Kidney (tissue), 14 donors: ENCODE results near the gene LMAN1L. TPM values are rescaled to one million over a fixed set of nuclear protein-coding genes. Genes with fewer than 3 reads are reported as not detected.

ENCODE experiments used
- DNase-seq, 5 donors: peaks; one replicate each; pipeline ENCODE4 v3.0.0-alpha.2; 2013 to 2020
- FAIRE-seq: peaks from 2 replicates; lab custom pipeline; 2012; peaks lifted over from hg19 to GRCh38; lab: Jason Lieb, UNC
- H3K27ac ChIP-seq, 2 donors: one replicate each; pipeline ENCODE4 v1.7.0; 2013; ENCODE audit warnings: low read depth in 2 of 2, low read length in 2 of 2, inconsistent platforms in 1 of 2
- H3K27me3 ChIP-seq: one replicate; pipeline ENCODE4 v1.7.1; 2013; ENCODE audit warnings: low read length, inconsistent platforms; ENCODE audit not compliant: control insufficient read depth, insufficient read depth
- H3K36me3 ChIP-seq, 3 donors: one replicate each; pipeline versions ENCODE4 v1.7.0 to v1.7.1; 2013; ENCODE audit warnings: low read length in 3 of 3, control low read depth in 1 of 3, inconsistent platforms in 1 of 3; ENCODE audit not compliant: insufficient read depth in 3 of 3, control insufficient read depth in 2 of 3
- H3K4me1 ChIP-seq, 3 donors: one replicate each; pipeline versions ENCODE4 v1.7.0 to v1.7.1; 2013; ENCODE audit warnings: low read length in 3 of 3, inconsistent platforms in 1 of 3, low read depth in 1 of 3; ENCODE audit not compliant: control insufficient read depth in 2 of 3, insufficient read depth in 2 of 3
- H3K4me3 ChIP-seq, 3 donors: one replicate each; pipeline versions ENCODE4 v1.7.0 to v1.8.1; 2013; ENCODE audit warnings: low read length in 3 of 3, control low read depth in 1 of 3, inconsistent platforms in 1 of 3
- H3K9ac ChIP-seq, 3 donors: one replicate each; pipeline versions ENCODE4 v1.7.0 to v1.7.1; 2013; ENCODE audit warnings: low read length in 3 of 3, control low read depth in 1 of 3, inconsistent platforms in 1 of 3
- H3K9me3 ChIP-seq, 3 donors: one replicate each; pipeline versions ENCODE4 v1.7.0 to v1.7.1; 2013; ENCODE audit warnings: low read length in 3 of 3, control low read depth in 1 of 3, inconsistent platforms in 1 of 3; ENCODE audit not compliant: control insufficient read depth in 2 of 3, insufficient read depth in 1 of 3
- CTCF ChIP-seq: IDR thresholded peaks from 3 replicates; pipeline ENCODE4 v1.5.1; 2012; ENCODE audit warnings: mild to moderate bottlenecking, moderate library complexity, borderline replicate concordance; ENCODE audit not compliant: insufficient read depth; ENCODE audit errors: extremely low read depth
- intact Hi-C: fragments of 100-400 bp; cut with DNase I; formaldehyde crosslinking; loops from one replicate; pipeline ENCODE4 v1.11.1; 2022
- polyA plus RNA-seq: library from polyadenylated mRNA; stranded (reverse); fragments of 350-450 nt; fragmentation: Illumina TruSeq; extraction: RNeasy Lipid Tissue Mini Kit (QIAGEN cat#74804); gene quantifications from one replicate; pipeline ENCODE4 v1.2.3, GENCODE V29; 2014; ENCODE audit warnings: low read depth, low replicate concordance; ENCODE audit not compliant: insufficient read depth
- total RNA-seq: library from RNA; stranded (reverse); fragmentation: NEBNext Ultra II Directional; extraction: Animal tissue kit (Norgen Biotek cat#: 25700); gene quantifications from one replicate; pipeline ENCODE4 v1.2.1, GENCODE V29; 2021
- donor health status: control.
- donor health status: control.
- donor health status: control.
- donor health status: control.
- donor health status: control.
- donor health status: DM: yes; HTN: yes; CAD: no.
- donor health status: Normal renal cell carcinoma (clear cell type).

Gene LMAN1L
- total and polyA plus RNA-seq, 2 donors from 2014 or later = not detected

DNA sequence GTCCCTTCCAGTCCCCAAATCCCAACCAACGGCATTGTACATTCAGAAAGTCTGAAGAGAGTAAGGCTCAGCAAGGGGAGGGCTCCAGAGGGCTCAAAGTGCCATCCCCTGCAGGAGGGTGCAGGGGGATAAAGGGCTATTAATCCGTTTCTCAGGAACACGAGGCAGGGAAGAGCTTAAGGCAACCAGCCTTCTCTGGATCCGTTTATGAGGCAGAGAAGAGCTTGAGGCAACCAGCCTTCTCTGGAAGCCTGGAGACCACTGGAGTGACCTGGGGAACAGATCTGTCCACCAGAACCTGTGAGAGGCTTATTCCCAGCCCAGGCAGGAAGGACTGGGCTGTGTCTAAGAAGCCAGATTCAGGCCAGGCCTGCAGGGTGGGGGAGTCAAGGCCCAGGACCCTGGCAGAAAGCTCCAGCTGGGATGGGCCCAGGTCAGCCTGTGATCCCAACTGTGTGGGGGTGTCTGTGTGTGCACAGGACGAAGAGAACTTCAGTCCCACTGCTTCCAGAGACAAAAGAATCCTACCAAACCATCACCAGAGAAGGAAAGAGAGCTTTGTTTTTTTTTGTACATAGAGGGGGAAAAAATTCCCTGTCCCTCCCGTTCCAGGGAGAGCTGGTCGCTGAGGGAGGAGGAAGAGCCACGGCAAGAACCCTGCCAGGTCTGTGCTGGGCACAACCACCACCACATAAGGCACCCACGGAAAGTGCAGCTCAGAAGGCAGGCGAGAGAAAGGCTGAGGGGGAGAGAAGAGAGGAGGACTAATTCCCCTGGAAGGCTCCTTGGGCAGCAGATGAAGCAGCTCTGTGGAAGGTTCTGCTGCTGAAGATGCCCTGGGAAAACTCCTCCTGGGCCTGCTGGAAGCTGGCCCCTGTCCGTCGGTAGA, 31.9 kb downstream of the LMAN1L start:
- Histone ChIP-seq H3K4me1 (peaks cover 0 to 43% (median 26%) of the 10 kb centered on the region in 3 donors), H3K36me3 (peaks cover 0 to 25% (median 10%) of the 10 kb centered on the region in 3 donors), H3K4me3 (no peak overlapping the region), H3K27me3 (no peaks in the 10 kb centered on the region), H3K27ac (peak overlapping the region in 1 of 2 donors; percentile 15), H3K9ac (no peak overlapping the region), H3K9me3 (no peaks in the 10 kb centered on the region)
- TF ChIP-seq CTCF = no peak
- DNase-seq = peak in 1 of 5 donors; percentile 41
- FAIRE-seq = no peak
- intact Hi-C loops = no loop called here

DNA sequence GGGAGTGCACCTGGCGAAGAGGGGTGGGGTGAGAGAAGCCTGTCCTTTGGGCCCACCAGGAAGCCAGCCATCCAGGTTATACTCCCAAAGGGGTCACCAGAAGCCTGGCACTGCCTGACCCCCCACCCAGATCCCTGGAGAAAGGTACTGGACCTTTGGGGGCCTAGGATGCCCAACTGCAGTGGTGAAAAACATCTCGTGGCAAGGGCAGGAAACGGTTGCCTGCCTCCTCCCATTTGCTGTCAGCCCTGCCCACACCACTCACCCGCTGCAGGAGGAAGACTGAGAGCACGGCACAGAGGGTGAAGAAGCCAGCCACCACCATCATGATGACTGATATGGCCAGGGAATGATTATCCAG, 32.6 kb downstream of the LMAN1L start:
- no peak overlapping the region for H3K9ac ChIP-seq
- FAIRE-seq (no peak), DNase-seq (peak in 1 of 5 donors; percentile 68)
- TF ChIP-seq CTCF = no peak
- H3K9me3 ChIP-seq = no peaks in the 10 kb centered on the region
- H3K27ac ChIP-seq = no peak overlapping the region
- intact Hi-C loops = no loop called here
- peaks cover 0 to 43% (median 26%) of the 10 kb centered on the region in 3 donors for H3K4me1 ChIP-seq
- H3K36me3 ChIP-seq = peaks cover 0 to 27% (median 13%) of the 10 kb centered on the region in 3 donors
- no peaks in the 10 kb centered on the region for H3K27me3 ChIP-seq
- no peak overlapping the region for H3K4me3 ChIP-seq

GRCh38 chr15:74845581-74845980, 32.9 kb downstream of the LMAN1L start:
- H3K36me3 ChIP-seq = peaks cover 0 to 31% (median 15%) of the 10 kb centered on the region in 3 donors
- no peaks in the 10 kb centered on the region for H3K27me3 ChIP-seq
- DNase-seq (peak in 1 of 5 donors; percentile 58), FAIRE-seq (no peak)
- H3K9me3 ChIP-seq = no peaks in the 10 kb centered on the region
- intact Hi-C loops = no loop called here
- TF ChIP-seq CTCF = no peak
- H3K9ac ChIP-seq = no peak overlapping the region
- H3K27ac ChIP-seq = no peak overlapping the region
- H3K4me3 ChIP-seq = no peak overlapping the region
- peaks cover 0 to 43% (median 26%) of the 10 kb centered on the region in 3 donors for H3K4me1 ChIP-seq
